SHP77 treated with DMSO at 0.1 percent for 48 hours (cell line): Measurements from ENCODE around the gene PSMD7.
"Not testable (repeated sequence)": the region's sequence is repeated elsewhere in the genome, so short reads cannot be mapped to it uniquely, and the experiment has no call there.

Source experiments
- DNase-seq: peaks from one replicate; lab custom pipeline; 2025; lab: John Stamatoyannopoulos, UW

The PSMD7 gene

GRCh38 chr16:74297145-74297665 is 591 bp downstream of the PSMD7 start:
- no peak for DNase-seq

GRCh38 chr16:74298104-74298503 is 1.5 kb downstream of the PSMD7 start:
- DNase-seq = no peak

- no peak for DNase-seq
Measured at GRCh38 chr16:74302341-74302740, 5.7 kb downstream of the PSMD7 start.

GRCh38 chr16:74304164-74304834 is 7.7 kb downstream of the PSMD7 start:
- no peak for DNase-seq

- DNase-seq = no peak
Measured at GRCh38 chr16:74304835-74305176, 8.2 kb downstream of the PSMD7 start.

- no peak for DNase-seq
Measured at GRCh38 chr16:74305281-74305680, 8.7 kb downstream of the PSMD7 start.

- DNase-seq = no peak
Measured at GRCh38 chr16:74305978-74306784, 9.6 kb downstream of the PSMD7 start.

GRCh38 chr16:74307383-74307782 is 10.8 kb downstream of the PSMD7 start:
- no peak for DNase-seq

- DNase-seq = peak; percentile 62
Measured at GRCh38 chr16:74309789-74310781, 13.5 kb downstream of the PSMD7 start.

- no peak for DNase-seq
Measured at GRCh38 chr16:74315059-74315458, 18.4 kb downstream of the PSMD7 start.

GRCh38 chr16:74320707-74321106 is 24.1 kb downstream of the PSMD7 start:
- DNase-seq = no peak

GRCh38 chr16:74321356-74321755 is 24.7 kb downstream of the PSMD7 start:
- DNase-seq = no peak

- no peak for DNase-seq
Measured at GRCh38 chr16:74322301-74322710, 25.7 kb downstream of the PSMD7 start.

- DNase-seq = not testable (repeated sequence)
Measured at GRCh38 chr16:74324777-74325176, 28.2 kb downstream of the PSMD7 start.

- DNase-seq = no peak
Measured at GRCh38 chr16:74325641-74326040, 29.0 kb downstream of the PSMD7 start.

- DNase-seq = not testable (repeated sequence)
Measured at GRCh38 chr16:74328346-74328745, 31.7 kb downstream of the PSMD7 start.

- not testable (repeated sequence) for DNase-seq
Measured at GRCh38 chr16:74332469-74332868, 35.9 kb downstream of the PSMD7 start.

GRCh38 chr16:74337506-74337905 is 40.9 kb downstream of the PSMD7 start:
- not testable (repeated sequence) for DNase-seq

- DNase-seq = not testable (repeated sequence)
Measured at GRCh38 chr16:74339226-74339625, 42.6 kb downstream of the PSMD7 start.

- not testable (repeated sequence) for DNase-seq
Measured at GRCh38 chr16:74353038-74353437, 56.4 kb downstream of the PSMD7 start.
